ENCODE data around the gene KRI1.
"Not testable (repeated sequence)": the region's sequence is repeated elsewhere in the genome, so short reads cannot be mapped to it uniquely, and the experiment has no call there.

KRI1 gene

GRCh38 chr19:10551698-10552301 lies 14.0 kb downstream of the KRI1 start:
- in situ Hi-C loops (cut with MboI; ENCODE audit: low sequenced_read_pairs), result no loop called here

DNA sequence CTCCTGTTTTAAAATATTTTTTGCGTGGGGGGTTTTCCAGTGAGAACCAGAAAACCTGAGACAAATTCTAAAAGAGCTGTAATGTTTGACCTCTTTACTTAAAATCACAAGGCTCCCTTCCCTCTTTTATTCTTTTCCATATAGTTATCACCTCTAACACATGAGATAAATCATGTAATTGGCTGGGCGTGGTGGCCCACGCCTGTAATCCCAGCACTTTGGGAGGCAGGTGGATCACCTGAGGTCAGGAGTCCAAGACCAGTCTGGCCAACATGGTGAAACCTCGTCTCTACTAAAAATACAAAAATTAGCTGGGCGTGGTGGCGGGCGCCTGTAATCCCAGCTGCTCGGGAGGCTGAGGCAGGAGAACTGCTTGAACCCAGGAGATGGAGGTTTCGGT lies 14.8 kb downstream of the KRI1 start:
- in situ Hi-C loops (cut with MboI; ENCODE audit: low sequenced_read_pairs), result not testable (repeated sequence)

GRCh38 chr19:10550336-10550735 lies 15.5 kb downstream of the KRI1 start:
- in situ Hi-C loops (cut with MboI; ENCODE audit: low sequenced_read_pairs), result no loop called here

GRCh38 chr19:10549733-10550132 lies 16.1 kb downstream of the KRI1 start:
- in situ Hi-C loops (cut with MboI; ENCODE audit: low sequenced_read_pairs), result no loop called here

DNA sequence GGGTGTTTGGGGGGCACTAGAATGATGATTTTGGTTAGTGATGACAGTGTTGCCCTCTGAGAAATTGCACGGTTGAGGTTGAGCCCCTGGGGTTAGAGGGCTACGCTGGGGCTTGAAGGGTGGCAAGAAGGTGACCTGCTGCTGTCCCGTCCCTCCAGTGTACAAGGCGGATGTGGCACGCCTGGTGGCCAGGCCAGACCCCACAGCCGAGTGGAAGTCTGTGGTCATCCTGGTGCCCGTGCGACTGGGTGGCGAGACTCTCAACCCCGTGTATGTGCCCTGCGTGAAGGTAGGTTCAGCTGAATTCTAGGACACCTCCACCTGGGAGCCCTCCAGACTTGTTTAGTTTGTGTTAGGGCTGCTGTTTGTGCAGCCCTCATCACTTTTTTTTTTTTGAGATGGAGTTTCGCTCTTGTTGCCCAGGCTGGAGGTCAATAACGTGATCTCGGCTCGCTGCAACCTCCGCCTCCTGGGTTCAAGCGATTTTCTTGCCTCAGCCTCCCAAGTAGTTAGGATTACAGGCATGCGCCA lies 17.0 kb downstream of the KRI1 start:
- in situ Hi-C loops (cut with MboI; ENCODE audit: low sequenced_read_pairs), result no loop called here

DNA sequence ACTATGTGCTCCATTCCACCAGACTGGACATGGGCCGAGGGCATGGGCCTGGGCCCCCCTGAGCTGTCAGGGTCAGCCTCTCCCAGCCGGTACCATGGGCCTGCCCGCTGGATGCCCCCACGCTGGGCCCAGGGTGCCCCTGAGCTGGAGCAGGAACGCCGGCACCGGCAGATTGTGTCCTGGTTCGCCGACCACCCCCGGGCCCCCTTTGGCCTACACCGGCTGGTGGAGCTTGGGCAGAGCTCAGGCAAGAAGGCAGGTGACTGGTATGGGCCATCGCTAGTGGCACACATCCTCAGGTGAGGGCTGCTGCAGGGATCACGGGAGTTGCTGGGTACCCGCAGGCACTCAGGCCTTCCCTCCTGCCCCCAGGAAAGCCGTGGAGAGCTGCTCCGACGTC lies 19.0 kb downstream of the KRI1 start:
- in situ Hi-C loops (cut with MboI; ENCODE audit: low sequenced_read_pairs), result no loop called here

- in situ Hi-C loops (cut with MboI; ENCODE audit: low sequenced_read_pairs), result no loop called here
Measured at GRCh38 chr19:10544753-10545251, 21.0 kb downstream of the KRI1 start.

DNA sequence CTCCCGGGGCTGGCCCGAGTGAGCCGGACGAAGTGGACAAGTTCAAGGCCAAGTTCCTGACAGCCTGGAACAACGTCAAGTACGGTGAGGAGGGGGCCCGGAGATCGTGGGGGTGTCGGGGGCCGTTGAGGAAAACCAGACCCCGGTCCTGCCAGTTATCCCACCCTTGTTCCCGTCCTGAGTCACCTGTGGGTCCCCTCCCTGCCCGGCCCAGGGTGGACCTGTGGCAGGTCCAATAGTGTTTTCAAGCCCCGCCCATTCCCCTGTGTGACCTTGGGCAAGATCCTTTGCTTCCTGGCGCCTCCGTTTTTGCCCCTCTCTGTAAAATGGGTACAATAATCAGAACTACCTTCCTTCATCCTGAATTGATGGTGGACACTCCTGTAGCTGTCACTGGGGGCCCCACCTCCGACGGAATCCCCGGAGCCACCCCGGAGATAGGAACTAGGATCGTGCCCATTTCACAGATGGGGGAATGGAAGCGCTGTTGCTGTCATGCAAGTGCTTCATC lies 21.5 kb downstream of the KRI1 start:
- in situ Hi-C loops (cut with MboI; ENCODE audit: low sequenced_read_pairs), result no loop called here

DNA sequence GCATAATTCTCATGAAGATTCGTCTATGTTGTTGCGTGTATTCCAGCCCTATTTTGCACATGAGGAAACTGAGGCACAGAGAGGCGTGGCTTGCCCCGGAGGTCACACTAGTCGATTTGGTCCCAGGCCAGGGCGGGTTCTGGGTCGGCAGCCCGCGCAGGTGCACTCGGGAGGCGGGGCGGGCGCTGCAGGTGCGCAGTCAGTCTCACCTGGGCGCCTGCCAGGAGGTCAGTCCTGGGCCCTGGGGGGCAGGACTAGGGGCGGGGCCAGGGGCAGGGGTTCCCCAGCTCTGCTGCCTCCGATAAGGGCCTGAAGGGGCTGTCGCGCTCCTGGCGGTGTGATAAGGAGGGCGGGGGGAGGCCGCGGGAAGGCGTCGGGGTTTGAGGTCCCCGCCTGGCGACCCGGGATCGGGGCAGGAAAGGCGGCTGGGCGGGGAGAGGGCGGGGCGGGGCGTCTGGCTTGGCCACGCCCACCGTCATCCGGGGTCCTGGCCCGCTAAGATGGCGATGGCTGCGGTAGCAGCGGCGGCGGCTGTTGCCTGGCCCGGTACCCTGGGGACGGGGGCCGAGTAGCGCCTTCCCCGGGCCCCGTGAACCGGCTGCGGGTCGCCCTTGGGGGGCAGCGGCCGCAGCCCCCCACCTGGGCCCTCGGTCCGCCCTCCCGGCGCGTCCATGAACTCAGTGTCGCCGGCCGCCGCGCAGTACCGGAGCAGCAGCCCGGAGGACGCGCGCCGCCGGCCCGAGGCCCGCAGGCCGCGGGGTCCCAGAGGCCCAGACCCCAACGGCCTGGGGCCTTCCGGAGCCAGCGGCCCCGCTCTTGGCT lies 22.2 kb downstream of the KRI1 start, which contains the start of gene ATG4D:
ATG4D (plus strand) TSS at position 485 of the 822 bp plus-strand sequence; CDS start at position 672, 187 bp downstream.
- in situ Hi-C loops (cut with MboI; ENCODE audit: low sequenced_read_pairs), result no loop called here

GRCh38 chr19:10543059-10543419 lies 22.8 kb downstream of the KRI1 start:
- in situ Hi-C loops (cut with MboI; ENCODE audit: low sequenced_read_pairs), result no loop called here

GRCh38 chr19:10539016-10539415 lies 26.8 kb downstream of the KRI1 start:
- in situ Hi-C loops (cut with MboI; ENCODE audit: low sequenced_read_pairs), result not testable (repeated sequence)

DNA sequence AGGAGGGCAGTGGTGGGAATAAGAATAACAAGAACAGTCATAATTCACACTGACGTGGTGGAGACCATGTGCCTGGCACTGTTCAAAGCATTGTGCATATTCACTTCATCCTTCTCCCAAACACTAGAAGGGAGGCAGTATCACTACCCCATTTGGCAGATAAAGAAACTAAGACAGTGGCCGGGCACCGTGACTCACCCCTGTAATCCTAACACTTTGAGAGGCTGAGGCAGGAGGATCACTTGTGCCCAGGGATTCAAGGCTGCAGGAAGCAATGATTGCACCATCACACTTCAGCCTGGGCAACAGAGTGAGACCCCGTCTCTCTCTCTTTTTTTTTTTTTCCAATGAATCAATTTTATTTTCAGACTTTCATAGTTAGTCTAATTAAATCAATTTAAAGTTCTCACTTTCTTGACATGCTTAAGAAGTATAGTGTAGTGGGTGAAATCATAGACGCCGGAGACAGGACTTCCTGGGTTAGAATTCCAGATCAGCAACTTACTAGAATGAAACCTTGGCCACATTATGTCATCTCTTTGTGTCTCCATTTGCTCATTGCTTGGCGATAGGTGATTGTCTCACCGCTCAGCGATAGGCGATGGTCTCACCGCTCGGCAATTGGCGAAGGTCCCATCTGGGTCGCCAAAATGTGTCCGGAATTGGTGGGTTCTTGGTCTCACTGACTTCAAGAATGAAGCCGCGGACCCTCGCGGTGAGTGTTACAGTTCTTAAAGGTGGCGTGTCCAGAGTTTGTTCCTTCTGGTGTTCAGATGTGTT lies 27.4 kb downstream of the KRI1 start:
- in situ Hi-C loops (cut with MboI; ENCODE audit: low sequenced_read_pairs), result no loop called here

- in situ Hi-C loops (cut with MboI; ENCODE audit: low sequenced_read_pairs), result no loop called here
Measured at GRCh38 chr19:10537668-10538067, 28.1 kb downstream of the KRI1 start.

GRCh38 chr19:10535613-10536012 lies 30.2 kb downstream of the KRI1 start:
- in situ Hi-C loops (cut with MboI; ENCODE audit: low sequenced_read_pairs), result no loop called here

DNA sequence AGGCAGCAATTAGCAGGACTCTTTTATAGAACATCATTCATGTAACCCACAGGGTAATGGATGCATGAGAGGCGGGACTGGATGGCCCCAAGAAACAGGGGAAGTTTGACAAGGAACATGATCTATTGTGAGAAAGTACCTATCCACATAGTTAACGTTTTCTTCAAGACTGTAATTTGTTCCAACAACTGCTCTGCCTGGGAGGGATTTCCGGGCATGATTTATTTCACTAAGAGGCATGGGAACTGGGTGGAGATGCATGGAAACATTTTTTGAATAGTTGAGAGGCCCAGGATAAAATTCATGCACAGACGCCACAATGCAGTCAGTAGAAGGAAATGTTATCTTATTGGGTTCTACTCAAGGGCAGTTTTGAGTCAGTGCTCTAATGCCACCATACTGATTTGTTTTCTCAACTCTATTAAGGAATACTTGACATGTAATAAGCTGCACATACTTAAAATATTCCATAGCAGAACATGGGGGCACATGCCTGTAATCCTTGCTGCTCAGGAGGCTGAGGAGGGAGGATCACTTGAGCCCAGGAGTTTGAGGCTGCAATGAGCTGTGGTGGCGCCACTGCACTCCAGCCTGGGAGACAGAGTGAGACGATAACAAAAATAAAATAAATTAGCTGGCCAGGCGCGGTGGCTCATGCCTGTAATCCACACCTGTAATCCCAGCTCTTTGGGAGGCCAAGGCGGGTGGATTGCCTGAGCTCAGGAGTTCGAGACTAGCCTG lies 32.0 kb downstream of the KRI1 start:
- in situ Hi-C loops (cut with MboI; ENCODE audit: low sequenced_read_pairs), result no loop called here

- in situ Hi-C loops (cut with MboI; ENCODE audit: low sequenced_read_pairs), result no loop called here
Measured at GRCh38 chr19:10532457-10532856, 33.4 kb downstream of the KRI1 start.

GRCh38 chr19:10526887-10527286 lies 38.9 kb downstream of the KRI1 start:
- in situ Hi-C loops (cut with MboI; ENCODE audit: low sequenced_read_pairs), result not testable (repeated sequence)

GRCh38 chr19:10525636-10526035 lies 40.2 kb downstream of the KRI1 start:
- in situ Hi-C loops (cut with MboI; ENCODE audit: low sequenced_read_pairs), result no loop called here

DNA sequence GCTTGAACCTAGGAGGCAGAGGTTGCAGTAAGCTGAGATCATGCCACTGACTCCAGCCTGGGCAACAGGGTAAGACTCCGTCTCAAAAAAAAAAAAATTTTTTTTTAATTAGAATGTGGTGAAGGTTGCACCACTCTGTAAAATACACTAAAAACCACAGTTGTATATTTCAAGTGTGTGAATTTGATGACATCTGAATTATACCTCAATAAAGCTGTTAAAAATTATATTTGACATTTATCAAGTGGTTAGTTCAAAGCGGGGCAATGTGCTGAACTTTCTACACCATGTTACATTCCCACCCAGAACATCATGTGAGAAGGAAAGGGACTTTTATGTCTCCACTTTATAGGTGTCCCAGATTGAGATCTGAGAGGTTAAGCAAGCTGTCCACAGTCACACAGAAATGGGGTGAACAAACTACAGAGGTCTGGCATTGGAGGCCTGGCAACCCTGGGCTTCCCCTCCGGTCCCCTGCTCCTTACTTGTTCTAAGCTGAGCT lies 42.6 kb downstream of the KRI1 start:
- in situ Hi-C loops (cut with MboI; ENCODE audit: low sequenced_read_pairs), result no loop called here
